HEK293 (cell line): Measurements from ENCODE around the gene RAET1L.

Experiments
- CTCF ChIA-PET: fragments of 350-600 bp; formaldehyde crosslinking; extraction: SDS; loops from one replicate; lab custom pipeline; 2021; ENCODE audit warnings: antibody characterized with exemption; lab: Yijun Ruan, JAX
- POLR2A ChIA-PET: fragments of 300-600 bp; formaldehyde crosslinking; extraction: SDS; loops from one replicate; lab custom pipeline; 2020; ENCODE audit warnings: antibody characterized with exemption, inconsistent platforms; lab: Yijun Ruan, JAX
- H3K27ac ChIP-seq: fragments of 200-500 bp; sonication (Bioruptor generic); 2 replicates; pipeline ENCODE4 v1.5.1; 2014; ENCODE audit warnings: low read depth, low read length, control low read depth, inconsistent platforms; ENCODE audit errors: extremely low read depth
- H3K36me3 ChIP-seq, 2 experiments: fragments of 200-500 bp in 1 of 2; sonication (Bioruptor generic) in 1 of 2; 1 replicate in 1 of 2; 2 replicates in 1 of 2; pipeline ENCODE4 v1.5.1; 2014 to 2017; ENCODE audit warnings: inconsistent platforms in 2 of 2, low read length in 2 of 2; ENCODE audit not compliant: control insufficient read depth in 2 of 2, insufficient read depth in 1 of 2
- H3K4me1 ChIP-seq: fragments of 200-500 bp; sonication (Bioruptor generic); 2 replicates; pipeline ENCODE4 v1.5.1; 2014; ENCODE audit warnings: mild to moderate bottlenecking, low read length, inconsistent platforms; ENCODE audit not compliant: control insufficient read depth, insufficient read depth
- H3K4me3 ChIP-seq: 2 replicates; pipeline ENCODE4 v1.5.1; 2011; ENCODE audit warnings: low read depth, mild to moderate bottlenecking, control low read depth, low read length, moderate library complexity
- H3K9me3 ChIP-seq: fragments of 200-500 bp; sonication (Bioruptor generic); 2 replicates; pipeline ENCODE4 v1.5.1; 2014; ENCODE audit warnings: low read depth, low read length, inconsistent platforms; ENCODE audit not compliant: control insufficient read depth, insufficient read depth
- HOXA7 ChIP-seq: sonication (generic); formaldehyde crosslinking; IDR thresholded peaks from 2 replicates; pipeline ENCODE4 v1.8.1; 2022; ENCODE audit warnings: missing genetic modification reagents, borderline replicate concordance
- KLF1 ChIP-seq: fragments of 450-650 bp; formaldehyde crosslinking; IDR thresholded peaks from 2 replicates; pipeline ENCODE4 v1.5.1; 2016; ENCODE audit warnings: missing biosample characterization, missing genetic modification characterization
- KLF7 ChIP-seq: fragments of 450-650 bp; formaldehyde crosslinking; IDR thresholded peaks from 2 replicates; pipeline ENCODE4 v1.5.1; 2016; ENCODE audit warnings: missing biosample characterization, missing genetic modification characterization, borderline replicate concordance
- PATZ1 ChIP-seq: fragments of 450-650 bp; formaldehyde crosslinking; IDR thresholded peaks from 2 replicates; pipeline ENCODE4 v1.5.1; 2016; ENCODE audit warnings: missing biosample characterization, missing genetic modification characterization
- RBAK ChIP-seq: fragments of 450-650 bp; formaldehyde crosslinking; IDR thresholded peaks from 2 replicates; pipeline ENCODE4 v1.5.1; 2016; ENCODE audit warnings: missing biosample characterization, missing genetic modification characterization
- SP3 ChIP-seq: fragments of 450-650 bp; formaldehyde crosslinking; IDR thresholded peaks from 2 replicates; pipeline ENCODE4 v1.5.1; 2016; ENCODE audit warnings: missing biosample characterization, missing genetic modification characterization
- SP7 ChIP-seq: fragments of 450-650 bp; formaldehyde crosslinking; IDR thresholded peaks from 2 replicates; pipeline ENCODE4 v1.5.1; 2016; ENCODE audit warnings: missing biosample characterization, missing genetic modification characterization
- TCF7L2 ChIP-seq: IDR thresholded peaks from 2 replicates; pipeline ENCODE4 v1.6.1; 2011; ENCODE audit warnings: low read depth, mild to moderate bottlenecking, inconsistent platforms, low read length, moderate library complexity, borderline replicate concordance
- ZBTB17 ChIP-seq: fragments of 450-650 bp; formaldehyde crosslinking; IDR thresholded peaks from 2 replicates; pipeline ENCODE4 v1.5.1; 2016; ENCODE audit warnings: missing biosample characterization, missing genetic modification characterization
- ZBTB44 ChIP-seq: fragments of 450-650 bp; IDR thresholded peaks from 2 replicates; pipeline ENCODE4 v1.5.1; 2018; ENCODE audit warnings: missing biosample characterization, mild to moderate bottlenecking, missing genetic modification characterization
- ZBTB48 ChIP-seq: fragments of 450-650 bp; formaldehyde crosslinking; IDR thresholded peaks from 2 replicates; pipeline ENCODE4 v1.5.1; 2016; ENCODE audit warnings: missing biosample characterization, missing genetic modification characterization
- ZFHX2 ChIP-seq: fragments of 450-650 bp; formaldehyde crosslinking; conservative IDR thresholded peaks from 2 replicates; pipeline ENCODE4 v1.5.1; 2016; ENCODE audit warnings: missing biosample characterization, missing genetic modification characterization
- ZFP37 ChIP-seq: fragments of 450-650 bp; formaldehyde crosslinking; IDR thresholded peaks from 2 replicates; pipeline ENCODE4 v1.5.1; 2016; ENCODE audit warnings: missing biosample characterization, missing genetic modification characterization
- ZNF146 ChIP-seq: fragments of 450-650 bp; formaldehyde crosslinking; IDR thresholded peaks from 2 replicates; pipeline ENCODE4 v1.5.1; 2016; ENCODE audit warnings: missing biosample characterization, missing genetic modification characterization
- ZNF155 ChIP-seq: fragments of 450-650 bp; formaldehyde crosslinking; IDR thresholded peaks from 2 replicates; pipeline ENCODE4 v1.5.1; 2016; ENCODE audit warnings: missing biosample characterization, missing genetic modification characterization
- ZNF157 ChIP-seq: fragments of 450-650 bp; formaldehyde crosslinking; IDR thresholded peaks from 2 replicates; pipeline ENCODE4 v1.5.1; 2016; ENCODE audit warnings: missing biosample characterization, missing genetic modification characterization
- ZNF223 ChIP-seq: fragments of 450-650 bp; formaldehyde crosslinking; IDR thresholded peaks from 2 replicates; pipeline ENCODE4 v1.5.1; 2016; ENCODE audit warnings: missing biosample characterization, missing genetic modification characterization
- ZNF23 ChIP-seq: fragments of 450-650 bp; formaldehyde crosslinking; IDR thresholded peaks from 2 replicates; pipeline ENCODE4 v1.5.1; 2016; ENCODE audit warnings: missing biosample characterization, missing genetic modification characterization, borderline replicate concordance
- ZNF292 ChIP-seq: fragments of 450-650 bp; formaldehyde crosslinking; IDR thresholded peaks from 2 replicates; pipeline ENCODE4 v1.5.1; 2016; ENCODE audit warnings: low read depth, missing biosample characterization, missing genetic modification characterization, borderline replicate concordance
- ZNF513 ChIP-seq: fragments of 450-650 bp; IDR thresholded peaks from 2 replicates; pipeline ENCODE4 v1.5.1; 2018; ENCODE audit warnings: missing biosample characterization, missing genetic modification characterization
- ZNF530 ChIP-seq: fragments of 450-650 bp; formaldehyde crosslinking; IDR thresholded peaks from 2 replicates; pipeline ENCODE4 v1.5.1; 2016; ENCODE audit warnings: low read depth, missing biosample characterization, missing genetic modification characterization
- ZNF600 ChIP-seq: fragments of 450-650 bp; formaldehyde crosslinking; IDR thresholded peaks from 2 replicates; pipeline ENCODE4 v1.5.1; 2016; ENCODE audit warnings: missing biosample characterization, missing genetic modification characterization
- ZNF629 ChIP-seq: fragments of 450-650 bp; formaldehyde crosslinking; IDR thresholded peaks from 2 replicates; pipeline ENCODE4 v1.5.1; 2017; ENCODE audit warnings: missing biosample characterization, missing genetic modification characterization
- ZNF747 ChIP-seq: fragments of 450-650 bp; formaldehyde crosslinking; IDR thresholded peaks from 2 replicates; pipeline ENCODE4 v1.5.1; 2016; ENCODE audit warnings: missing biosample characterization, missing genetic modification characterization
- ZSCAN23 ChIP-seq: fragments of 450-650 bp; formaldehyde crosslinking; IDR thresholded peaks from 2 replicates; pipeline ENCODE4 v1.5.1; 2016; ENCODE audit warnings: missing biosample characterization, missing genetic modification characterization
- TF ChIP-seq, protein P1 (sequence below): fragments of 450-650 bp; formaldehyde crosslinking; IDR thresholded peaks from 2 replicates; pipeline ENCODE4 v1.5.1; 2016; ENCODE audit warnings: missing biosample characterization, missing genetic modification characterization
- TF ChIP-seq, protein P2 (sequence below): fragments of 450-650 bp; formaldehyde crosslinking; IDR thresholded peaks from 2 replicates; pipeline ENCODE4 v1.5.1; 2016; ENCODE audit warnings: missing biosample characterization, missing genetic modification characterization

Gene RAET1L

DNA sequence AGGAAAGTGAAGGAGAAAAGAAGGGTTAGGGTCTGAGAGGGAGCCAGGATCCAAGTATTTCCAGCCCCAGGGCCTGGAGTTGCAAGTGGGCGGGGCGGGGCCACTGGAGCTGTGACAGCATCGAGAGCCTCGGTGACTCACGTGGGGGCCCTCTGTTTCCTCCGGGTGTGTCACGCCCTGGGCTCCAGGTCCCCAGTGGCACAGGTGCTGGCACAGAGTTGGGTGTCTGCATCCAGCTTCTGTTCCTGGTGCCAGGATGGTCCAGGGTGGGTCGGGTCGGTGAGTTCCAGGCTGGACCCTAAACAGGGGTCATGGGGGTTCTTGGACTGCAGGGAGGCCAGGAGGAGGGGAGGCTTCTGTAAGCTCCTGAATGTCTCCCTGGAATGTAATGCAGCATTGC, 16.7 kb downstream of the RAET1L start (continued):
- TF ChIP-seq ZNF629 (tag by site-specific recombination) (peak; percentile 42), KLF1 (tag by site-specific recombination) (peak; percentile 83), ZNF600 (tag by site-specific recombination) (peak; percentile 40; the same call in 1 of the 2 replicates), ZNF530 (tag by site-specific recombination) (peak; percentile 29; the same call in 1 of the 2 replicates), ZNF146 (tag by site-specific recombination) (no peak), PATZ1 (tag by site-specific recombination) (peak; percentile 48; the same call in 1 of the 2 replicates), SP3 (tag by site-specific recombination) (peak; percentile 45), SP7 (tag by site-specific recombination) (peak; percentile 57; the same call in 1 of the 2 replicates), ZBTB48 (tag by site-specific recombination) (peak; percentile 47; the same call in 1 of the 2 replicates), KLF7 (peak; percentile 65), ZBTB17 (tag by site-specific recombination) (peak; percentile 72), HOXA7 (CRISPR knock-in tag) (no peak), ZNF157 (no peak), ZFP37 (no peak), ZNF23 (tag by site-specific recombination) (no peak)
- TF ChIP-seq, protein P1, sequence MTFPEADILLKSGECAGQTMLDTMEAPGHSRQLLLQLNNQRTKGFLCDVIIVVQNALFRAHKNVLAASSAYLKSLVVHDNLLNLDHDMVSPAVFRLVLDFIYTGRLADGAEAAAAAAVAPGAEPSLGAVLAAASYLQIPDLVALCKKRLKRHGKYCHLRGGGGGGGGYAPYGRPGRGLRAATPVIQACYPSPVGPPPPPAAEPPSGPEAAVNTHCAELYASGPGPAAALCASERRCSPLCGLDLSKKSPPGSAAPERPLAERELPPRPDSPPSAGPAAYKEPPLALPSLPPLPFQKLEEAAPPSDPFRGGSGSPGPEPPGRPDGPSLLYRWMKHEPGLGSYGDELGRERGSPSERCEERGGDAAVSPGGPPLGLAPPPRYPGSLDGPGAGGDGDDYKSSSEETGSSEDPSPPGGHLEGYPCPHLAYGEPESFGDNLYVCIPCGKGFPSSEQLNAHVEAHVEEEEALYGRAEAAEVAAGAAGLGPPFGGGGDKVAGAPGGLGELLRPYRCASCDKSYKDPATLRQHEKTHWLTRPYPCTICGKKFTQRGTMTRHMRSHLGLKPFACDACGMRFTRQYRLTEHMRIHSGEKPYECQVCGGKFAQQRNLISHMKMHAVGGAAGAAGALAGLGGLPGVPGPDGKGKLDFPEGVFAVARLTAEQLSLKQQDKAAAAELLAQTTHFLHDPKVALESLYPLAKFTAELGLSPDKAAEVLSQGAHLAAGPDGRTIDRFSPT: peak; percentile 77

DNA sequence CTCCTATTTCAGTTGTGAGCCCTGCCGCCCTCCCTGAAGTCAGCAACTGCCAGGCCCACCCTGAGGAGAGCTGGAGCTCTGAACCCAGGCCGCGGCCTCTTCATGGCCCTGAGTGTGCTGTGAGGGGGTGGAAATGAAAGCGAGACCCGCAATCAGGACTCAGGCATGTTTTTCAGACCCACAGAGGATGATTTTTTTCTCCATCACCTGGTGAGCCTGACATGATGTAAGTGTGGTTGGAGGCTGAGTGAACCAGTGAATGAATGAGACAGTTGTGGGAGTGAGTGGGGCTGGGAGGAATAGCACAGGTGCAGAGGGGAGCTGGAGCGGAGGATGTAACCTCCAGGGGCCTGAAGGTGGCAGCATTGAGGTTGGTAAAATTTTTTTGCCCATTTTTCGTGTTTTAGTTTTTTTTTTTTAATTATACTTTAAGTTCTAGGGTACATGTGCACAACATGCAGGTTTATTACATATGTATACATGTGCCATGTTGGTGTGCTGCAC, 18.3 kb downstream of the RAET1L start:
- Histone ChIP-seq H3K9me3 (no peaks in the 10 kb centered on the region), H3K4me3 (no peak overlapping the region), H3K4me1 (peaks cover 3% of the 10 kb centered on the region; the same call in 1 of the 2 replicates), H3K27ac (no peak overlapping the region), H3K36me3 (no peaks in the 10 kb centered on the region)
- CTCF ChIA-PET: interaction anchor here (0.6 to 2.5 kb wide), 21 partner anchors 10 to 644 kb away, joined by 3 to 18 read pairs (median 4); no protein-coding TSS in a partner anchor
- POLR2A ChIA-PET: interaction anchor here (1.1 kb wide), 1 partner anchor 43 kb away, joined by 6 read pairs; the partner anchor contains the start of gene ULBP1
- TF ChIP-seq ZFHX2 (tag by site-specific recombination) (peak; percentile 48), TCF7L2 (no peak), ZSCAN23 (tag by site-specific recombination) (no peak), ZNF155 (tag by site-specific recombination) (no peak), ZNF513 (no peak), ZNF292 (tag by site-specific recombination) (no peak), ZNF223 (tag by site-specific recombination) (no peak), ZBTB44 (tag by site-specific recombination) (no peak), ZNF747 (no peak), RBAK (no peak)
- TF ChIP-seq, protein P2, sequence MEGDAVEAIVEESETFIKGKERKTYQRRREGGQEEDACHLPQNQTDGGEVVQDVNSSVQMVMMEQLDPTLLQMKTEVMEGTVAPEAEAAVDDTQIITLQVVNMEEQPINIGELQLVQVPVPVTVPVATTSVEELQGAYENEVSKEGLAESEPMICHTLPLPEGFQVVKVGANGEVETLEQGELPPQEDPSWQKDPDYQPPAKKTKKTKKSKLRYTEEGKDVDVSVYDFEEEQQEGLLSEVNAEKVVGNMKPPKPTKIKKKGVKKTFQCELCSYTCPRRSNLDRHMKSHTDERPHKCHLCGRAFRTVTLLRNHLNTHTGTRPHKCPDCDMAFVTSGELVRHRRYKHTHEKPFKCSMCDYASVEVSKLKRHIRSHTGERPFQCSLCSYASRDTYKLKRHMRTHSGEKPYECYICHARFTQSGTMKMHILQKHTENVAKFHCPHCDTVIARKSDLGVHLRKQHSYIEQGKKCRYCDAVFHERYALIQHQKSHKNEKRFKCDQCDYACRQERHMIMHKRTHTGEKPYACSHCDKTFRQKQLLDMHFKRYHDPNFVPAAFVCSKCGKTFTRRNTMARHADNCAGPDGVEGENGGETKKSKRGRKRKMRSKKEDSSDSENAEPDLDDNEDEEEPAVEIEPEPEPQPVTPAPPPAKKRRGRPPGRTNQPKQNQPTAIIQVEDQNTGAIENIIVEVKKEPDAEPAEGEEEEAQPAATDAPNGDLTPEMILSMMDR (tag by site-specific recombination): peak; percentile 42
